AG09319 (cell line): ENCODE data around the gene RPS18.
A peak's percentile ranks its signal among the peaks of the same experiment; 100 is the strongest.
"Not testable (repeated sequence)": the region's sequence is repeated elsewhere in the genome, so short reads cannot be mapped to it uniquely, and the experiment has no call there.

ENCODE experiments used
- DNase-seq: peaks from one replicate; pipeline ENCODE4 v3.0.0-alpha.2; 2010; ENCODE audit warnings: low read depth; ENCODE audit errors: extremely low read depth
- CTCF ChIP-seq: IDR thresholded peaks from 2 replicates; pipeline ENCODE4 v1.5.1; 2011; ENCODE audit warnings: low read depth, mild to moderate bottlenecking, inconsistent platforms, low read length, moderate library complexity

Gene RPS18

GRCh38 chr6:33278810-33279209, 6.9 kb downstream of the RPS18 start:
- no peak for TF ChIP-seq CTCF
- no peak for DNase-seq

DNA sequence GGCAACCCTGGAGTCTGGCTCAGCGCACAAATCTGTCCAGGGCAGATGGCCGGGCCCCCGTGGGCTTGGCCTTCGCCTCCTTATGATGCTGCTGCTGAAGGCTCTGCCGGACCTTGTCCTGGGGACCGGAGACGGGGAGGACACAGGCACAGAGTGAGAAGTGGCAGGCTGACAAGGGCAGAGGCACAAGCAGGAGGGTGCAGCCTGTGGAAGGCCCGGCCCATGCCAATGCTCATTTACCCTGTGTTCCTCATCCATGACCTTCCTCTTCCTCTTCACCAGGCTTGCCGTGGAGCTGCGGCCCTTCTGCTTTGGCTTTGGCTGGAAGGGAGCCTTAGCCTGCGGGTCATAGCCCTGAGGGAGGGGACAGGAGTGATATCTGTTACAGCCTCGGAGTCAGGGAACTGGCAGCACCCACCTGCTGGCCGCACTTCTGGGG, 7.4 kb downstream of the RPS18 start:
- DNase-seq: no peak
- no peak for TF ChIP-seq CTCF

DNA sequence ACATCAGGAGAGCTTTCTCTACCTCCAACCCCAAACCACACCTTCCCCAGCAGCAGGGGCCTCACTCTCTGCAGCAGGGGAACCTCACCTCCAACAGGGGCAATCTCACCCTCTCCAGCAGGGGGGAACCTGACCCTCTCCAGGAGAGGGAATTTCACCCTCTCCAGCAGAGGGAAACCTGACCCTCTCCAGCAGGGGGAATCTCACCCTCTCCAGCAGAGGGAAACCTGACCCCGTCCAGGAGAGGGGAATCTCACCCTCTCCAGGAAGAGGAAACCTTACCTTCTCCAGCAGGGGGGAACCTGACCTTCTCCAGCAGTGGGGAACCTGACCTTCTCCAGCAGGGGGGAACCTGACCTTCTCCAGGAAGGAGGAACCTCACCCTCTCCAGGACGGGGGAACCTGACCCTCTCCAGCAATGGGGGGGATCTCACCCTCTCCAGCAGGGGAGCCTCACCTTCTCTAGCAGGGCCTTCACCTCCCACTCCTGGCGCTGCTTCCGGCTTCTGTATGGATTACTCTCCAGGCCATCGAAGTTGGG, 8.2 kb downstream of the RPS18 start:
- peak; percentile 33 for TF ChIP-seq CTCF
- no peak for DNase-seq

- DNase-seq: no peak
These were observed 8.7 kb downstream of the RPS18 start for GRCh38 chr6:33280539-33280938.

GRCh38 chr6:33285214-33285613, 13.3 kb downstream of the RPS18 start:
- DNase-seq: not testable (repeated sequence)

More at GRCh38 chr6:33280539-33280938, 8.7 kb downstream of the RPS18 start:
- no peak for TF ChIP-seq CTCF

- no peak for DNase-seq
- TF ChIP-seq CTCF: no peak
These were observed 15.4 kb downstream of the RPS18 start for GRCh38 chr6:33286946-33287914.

GRCh38 chr6:33288141-33288920, 16.5 kb downstream of the RPS18 start:
- no peak for TF ChIP-seq CTCF
- DNase-seq: no peak
